PC-3 (cell line): ENCODE data around the gene CD82. TPM values are rescaled to one million over a fixed set of nuclear protein-coding genes. Genes with fewer than 3 reads are reported as not detected.
A peak's percentile ranks its signal among the peaks of the same experiment; 100 is the strongest.

Experiments used
- ATAC-seq: fragments of 200-7000 bp; cut with Tn5 transposase; 2 replicates; pipeline ENCODE4 v1.9.1; 2020; ENCODE audit warnings: mild to moderate bottlenecking, moderate library complexity
- BruUV-seq: library from RNA; stranded (reverse); fragments of 400-500 nt; replicated peaks from 2 replicates; lab custom pipeline; 2021; lab: Mats Ljungman, UMichigan
- CTCF ChIA-PET: fragments of 300-600 bp; sonication (Branson Sonifier 250); formaldehyde crosslinking; loops from one replicate; lab custom pipeline; 2022; ENCODE audit warnings: antibody characterized with exemption; lab: Charles Lee
- POLR2A ChIA-PET: fragments of 300-600 bp; sonication (Branson Sonifier 250); formaldehyde crosslinking; loops from one replicate; lab custom pipeline; 2022; ENCODE audit warnings: antibody characterized with exemption; ENCODE audit not compliant: unreplicated experiment; lab: Charles Lee
- DNase-seq: peaks from one replicate; pipeline ENCODE4 v3.0.0-alpha.2; 2015
- H2AFZ ChIP-seq: fragments of 300-600 bp; sonication (generic); 2 replicates; pipeline ENCODE4 v1.6.0; 2016; ENCODE audit warnings: antibody characterized with exemption, low read length
- H3F3A ChIP-seq: fragments of 300-600 bp; sonication (generic); one replicate; pipeline ENCODE4 v1.6.0; 2017; ENCODE audit warnings: antibody characterized with exemption, low read length, control low read depth, mild to moderate bottlenecking; ENCODE audit not compliant: unreplicated experiment
- H3K27ac ChIP-seq: fragments of 300-600 bp; sonication (generic); 2 replicates; pipeline ENCODE4 v1.5.1; 2016; ENCODE audit warnings: mild to moderate bottlenecking, low read length
- H3K27me3 ChIP-seq: fragments of 300-600 bp; sonication (generic); 2 replicates; pipeline ENCODE4 v1.6.1; 2016; ENCODE audit warnings: low read length, mixed read lengths
- H3K36me3 ChIP-seq: fragments of 300-600 bp; sonication (generic); 2 replicates; pipeline ENCODE4 v1.6.1; 2016; ENCODE audit warnings: low read depth, mixed run types, low read length, mixed read lengths
- H3K4me1 ChIP-seq: fragments of 300-600 bp; sonication (generic); 2 replicates; pipeline ENCODE4 v1.5.1; 2016; ENCODE audit warnings: low read length; ENCODE audit not compliant: insufficient read depth
- H3K4me2 ChIP-seq: fragments of 300-600 bp; sonication (generic); 2 replicates; pipeline ENCODE4 v1.6.0; 2016; ENCODE audit warnings: low read length
- H3K4me3 ChIP-seq: fragments of 300-600 bp; sonication (generic); 2 replicates; pipeline ENCODE4 v1.5.1; 2016; ENCODE audit warnings: mild to moderate bottlenecking, low read length, mixed read lengths
- H3K79me2 ChIP-seq: fragments of 300-600 bp; sonication (generic); 2 replicates; pipeline ENCODE4 v1.6.1; 2017; ENCODE audit warnings: low read length, mixed read lengths
- H3K9ac ChIP-seq: fragments of 300-600 bp; sonication (generic); 2 replicates; pipeline ENCODE4 v1.6.0; 2016; ENCODE audit warnings: mild to moderate bottlenecking, low read length
- H3K9me2 ChIP-seq: fragments of 300-600 bp; sonication (generic); replicated peaks from 2 replicates; pipeline ENCODE4 v1.6.1; 2016; ENCODE audit warnings: mixed run types, low read length, mixed read lengths
- H3K9me3 ChIP-seq: fragments of 300-600 bp; sonication (generic); 2 replicates; pipeline ENCODE4 v1.6.1; 2016; ENCODE audit warnings: low read length, mixed read lengths
- H4K20me1 ChIP-seq: fragments of 300-600 bp; sonication (generic); 2 replicates; pipeline ENCODE4 v1.6.1; 2016; ENCODE audit warnings: low read length, mixed read lengths
- CTCF ChIP-seq: fragments of 300-600 bp; sonication (generic); conservative IDR thresholded peaks from 2 replicates; pipeline ENCODE4 v1.5.1; 2017; ENCODE audit warnings: antibody characterized with exemption, low read depth, mild to moderate bottlenecking, low read length
- EZH2 ChIP-seq: fragments of 300-600 bp; sonication (generic); IDR thresholded peaks from one replicate; pipeline ENCODE4 v1.6.1; 2017; ENCODE audit warnings: antibody characterized with exemption, mild to moderate bottlenecking, low read length; ENCODE audit not compliant: unreplicated experiment
- EZH2phosphoT487 ChIP-seq: fragments of 300-600 bp; sonication (generic); IDR thresholded peaks from 2 replicates; pipeline ENCODE4 v1.6.1; 2018; ENCODE audit warnings: mild to moderate bottlenecking, antibody characterized with exemption, low read length, borderline replicate concordance
- intact Hi-C: fragments of 100-400 bp; cut with micrococcal nuclease; formaldehyde crosslinking; loops from 2 replicates; pipeline ENCODE4 v1.9.0; 2023
- total RNA-seq: library from RNA; depleted of rRNA; stranded (reverse); fragments of >200 nt; gene quantifications from 2 replicates; pipeline ENCODE4 v1.2.3, GENCODE V29; 2014

The CD82 gene
- total RNA-seq, 1 experiment from 2014 or later, result 5.0 TPM

DNA sequence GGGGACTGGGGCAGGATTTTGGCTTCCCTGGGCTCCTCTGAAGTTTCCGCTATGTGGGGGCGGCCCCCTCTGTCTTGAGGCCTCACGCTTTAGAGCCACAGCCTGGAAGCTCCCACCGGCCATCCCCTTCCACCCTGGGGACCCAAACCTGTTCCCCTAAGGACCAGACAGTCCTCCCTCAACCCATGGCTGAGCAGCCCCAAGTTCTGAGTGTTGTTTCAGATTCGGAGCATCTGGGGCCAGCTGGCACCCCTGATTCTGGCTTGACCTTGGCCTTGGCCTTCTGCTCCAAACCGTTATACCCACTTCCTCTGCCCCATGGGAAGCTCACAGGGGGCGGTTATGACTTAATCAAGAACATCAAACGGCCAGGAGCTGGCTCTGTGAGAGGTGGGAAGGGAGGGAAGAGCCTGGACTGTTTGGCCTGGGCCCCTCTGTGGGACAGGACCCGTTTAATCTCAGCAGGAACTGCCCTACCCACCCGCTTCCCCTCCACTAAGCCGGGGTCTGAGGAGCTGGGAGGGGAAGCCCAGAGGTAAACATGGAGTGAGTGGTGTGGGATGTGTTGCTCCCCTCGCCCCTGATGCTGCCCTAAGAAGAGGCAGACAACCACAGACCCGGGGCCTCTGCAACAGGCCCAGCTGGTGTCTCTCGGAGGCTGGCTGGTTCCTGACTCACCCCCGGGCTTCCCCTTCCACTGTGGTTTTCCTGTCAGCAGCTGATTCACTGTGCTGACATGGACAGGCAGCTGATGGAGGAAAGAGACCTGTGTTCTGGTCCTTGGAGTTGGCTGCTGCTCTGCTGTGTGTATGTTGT lies 3.4 kb downstream of the CD82 start:
- no peak overlapping the region for H3K4me2 ChIP-seq
- H2AFZ ChIP-seq, result no peak overlapping the region
- peak overlapping the region; percentile 13; the same call in 1 of the 2 replicates for H3K27ac ChIP-seq
- intact Hi-C loops, result no loop called here
- peaks cover 21% of the 10 kb centered on the region for H3K4me1 ChIP-seq
- no peaks in the 10 kb centered on the region for H3K9me3 ChIP-seq
- no peaks in the 10 kb centered on the region for H4K20me1 ChIP-seq
- no peaks in the 10 kb centered on the region for H3K36me3 ChIP-seq
- no peaks in the 10 kb centered on the region for H3K79me2 ChIP-seq
- DNase-seq, result peak; percentile 81
- BruUV-seq, result no TSS peak
- ATAC-seq, result peak; percentile 56
- H3K4me3 ChIP-seq, result no peak overlapping the region
- H3K27me3 ChIP-seq, result no peaks in the 10 kb centered on the region
- no peaks in the 10 kb centered on the region for H3K9me2 ChIP-seq
- ChIA-PET POLR2A (no interaction called here), CTCF (interaction anchor here (0.6 kb wide), 1 partner anchor 1202 kb away, joined by 3 read pairs; no protein-coding TSS in a partner anchor)
- TF ChIP-seq EZH2phosphoT487 (no peak), EZH2 (no peak), CTCF (no peak)
- H3K9ac ChIP-seq, result no peak overlapping the region
- no peaks in the 10 kb centered on the region for H3F3A ChIP-seq

DNA sequence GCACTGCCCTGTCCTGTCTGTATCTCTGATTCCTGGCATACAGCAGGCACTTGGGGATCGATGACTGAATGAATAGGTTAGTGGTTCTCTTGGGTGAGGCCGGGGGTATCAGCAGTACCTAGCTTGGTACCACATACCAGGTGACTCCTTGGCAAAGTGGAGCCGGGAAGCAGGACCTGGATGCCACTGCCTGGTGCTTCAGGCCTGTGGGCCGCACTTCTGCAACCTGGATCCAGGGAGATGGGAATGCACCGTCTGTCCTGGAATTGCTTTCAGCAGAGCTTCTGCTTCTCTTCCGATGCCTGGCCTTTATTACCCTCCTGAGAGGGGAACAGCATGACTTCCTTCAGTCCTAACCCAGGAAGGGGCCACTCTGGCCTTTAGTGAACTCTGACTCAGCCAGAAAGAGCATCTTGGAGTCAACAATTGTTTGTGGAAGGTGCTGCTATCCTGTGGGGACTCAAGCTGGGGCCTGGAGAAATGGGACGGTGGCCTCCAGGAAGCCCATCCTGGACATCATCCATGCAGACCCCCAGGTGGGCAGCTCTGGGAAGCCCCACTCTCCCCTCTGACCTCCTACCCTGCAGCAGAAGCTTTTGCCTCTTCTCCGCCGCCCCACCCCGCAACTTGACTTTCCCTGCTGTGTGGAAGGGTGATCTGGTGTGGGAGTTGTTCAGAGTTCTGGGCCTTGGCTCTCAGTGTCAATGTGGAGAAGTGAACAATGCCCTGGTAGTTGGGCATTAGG lies 5.1 kb downstream of the CD82 start:
- CTCF ChIA-PET, result no interaction called here
- Histone ChIP-seq H3K4me2 (no peak overlapping the region), H3K36me3 (no peaks in the 10 kb centered on the region), H2AFZ (no peak overlapping the region), H3F3A (no peaks in the 10 kb centered on the region), H3K27ac (no peak overlapping the region), H3K9me2 (no peaks in the 10 kb centered on the region), H3K4me3 (no peak overlapping the region), H4K20me1 (no peaks in the 10 kb centered on the region), H3K9me3 (no peaks in the 10 kb centered on the region), H3K4me1 (peaks cover 20% of the 10 kb centered on the region), H3K9ac (no peak overlapping the region), H3K79me2 (no peaks in the 10 kb centered on the region), H3K27me3 (no peaks in the 10 kb centered on the region)
- TF ChIP-seq EZH2phosphoT487 (no peak), EZH2 (no peak), CTCF (no peak)
- no peak for ATAC-seq
- BruUV-seq, result no TSS peak
- POLR2A ChIA-PET, result no interaction called here
- DNase-seq, result no peak
- intact Hi-C loops, result no loop called here
